GM12891 (cell line): ENCODE data around the gene ARIH2.

Source experiments
- DNase-seq: peaks from one replicate; pipeline ENCODE4 v3.0.0; 2011; ENCODE audit warnings: low spot score; ENCODE audit not compliant: insufficient read length
- FAIRE-seq: peaks from 2 replicates; lab custom pipeline; 2011; peaks lifted over from hg19 to GRCh38; lab: Jason Lieb, UNC
- PAX5 ChIP-seq: IDR thresholded peaks from 2 replicates; pipeline ENCODE4 v1.6.1; 2011; ENCODE audit warnings: low read length, moderate library complexity, mild to moderate bottlenecking; ENCODE audit not compliant: insufficient read depth, severe bottlenecking
- POLR2A ChIP-seq: IDR thresholded peaks from 2 replicates; pipeline ENCODE4 v1.6.1; 2011; ENCODE audit warnings: low read depth, low read length, control low read depth
- POLR2AphosphoS5 ChIP-seq: IDR thresholded peaks from 2 replicates; pipeline ENCODE4 v1.6.1; 2011; ENCODE audit warnings: low read depth, low read length, control low read depth
- POU2F2 ChIP-seq: IDR thresholded peaks from 2 replicates; pipeline ENCODE4 v1.6.1; 2011; ENCODE audit warnings: low read depth, mild to moderate bottlenecking, control low read depth, low read length, moderate library complexity
- SPI1 ChIP-seq: IDR thresholded peaks from 2 replicates; pipeline ENCODE4 v1.6.1; 2011; ENCODE audit warnings: low read depth, low read length, control low read depth
- TAF1 ChIP-seq: IDR thresholded peaks from 2 replicates; pipeline ENCODE4 v1.6.1; 2011; ENCODE audit warnings: low read depth, low read length, control low read depth

ARIH2 gene

GRCh38 chr3:48985831-48986376 is 67.3 kb downstream of the ARIH2 start:
- DNase-seq (no peak), FAIRE-seq (no peak)
- TF ChIP-seq SPI1 = no peak
- TF ChIP-seq PAX5 = no peak
- TF ChIP-seq POU2F2 = no peak
- no peak for TF ChIP-seq TAF1
- TF ChIP-seq POLR2AphosphoS5 = no peak

GRCh38 chr3:48989126-48989795 is 70.6 kb downstream of the ARIH2 start:
- FAIRE-seq (no peak), DNase-seq (no peak)
- no peak for TF ChIP-seq SPI1

- peak; percentile 53 for DNase-seq
- TF ChIP-seq PAX5 (no peak), POLR2AphosphoS5 (peak; percentile 62), TAF1 (no peak), POLR2A (no peak; the same call in 1 of the 2 replicates), POU2F2 (no peak)
- FAIRE-seq = peak; percentile 93
Measured at GRCh38 chr3:48989796-48990635, 71.4 kb downstream of the ARIH2 start, which contains the start of gene P4HTM. Gene P4HTM, plus strand, starts transcription at chr3:48990241. Its CDS starts 16 bp downstream, at chr3:48990257.

- peak; percentile 84 for FAIRE-seq
- DNase-seq = no peak
- TF ChIP-seq POLR2A = no peak
Measured at GRCh38 chr3:48990636-48991469, 72.2 kb downstream of the ARIH2 start.

GRCh38 chr3:48991851-48992545 is 73.4 kb downstream of the ARIH2 start:
- TF ChIP-seq TAF1 (no peak), POLR2A (no peak), PAX5 (no peak), POLR2AphosphoS5 (no peak), POU2F2 (no peak)
- FAIRE-seq (no peak), DNase-seq (no peak)

- TF ChIP-seq POU2F2 = no peak
- TF ChIP-seq PAX5 = no peak
- TF ChIP-seq TAF1 = no peak
- no peak for TF ChIP-seq POLR2A
- TF ChIP-seq SPI1 = no peak
- no peak for TF ChIP-seq POLR2AphosphoS5
- DNase-seq (no peak), FAIRE-seq (no peak)
Measured at GRCh38 chr3:48993834-48994233, 75.2 kb downstream of the ARIH2 start.

- FAIRE-seq = no peak
- TF ChIP-seq POU2F2 (no peak), TAF1 (no peak), POLR2AphosphoS5 (no peak), PAX5 (no peak), POLR2A (no peak)
- DNase-seq = no peak
Measured at GRCh38 chr3:48996640-48997039, 78.0 kb downstream of the ARIH2 start.

- DNase-seq = no peak
- FAIRE-seq = no peak
- no peak for TF ChIP-seq POLR2AphosphoS5
- TF ChIP-seq PAX5 = no peak
- TF ChIP-seq POU2F2 = no peak
- no peak for TF ChIP-seq SPI1
- TF ChIP-seq POLR2A = no peak
- TF ChIP-seq TAF1 = no peak
Measured at GRCh38 chr3:48997102-48997635, 78.5 kb downstream of the ARIH2 start.

- DNase-seq (no peak), FAIRE-seq (no peak)
- no peak for TF ChIP-seq TAF1
- no peak for TF ChIP-seq SPI1
- TF ChIP-seq POLR2AphosphoS5 = no peak
- no peak for TF ChIP-seq POLR2A
Measured at GRCh38 chr3:48997714-48998637, 79.3 kb downstream of the ARIH2 start.
